ENCODE data around the gene LDAH.

Gene LDAH

GRCh38 chr2:20707601-20708000, 115.3 kb downstream of the LDAH start:
- no peak overlapping the region for H3K4me3 ChIP-seq (replicated peaks in 1 of 2; ENCODE audit: low read depth in 2 of 2, low read length in 2 of 2)
- no peak for DNase-seq (ENCODE audit: low read depth in 2 of 2)
- no peak for TF ChIP-seq CTCF (IDR thresholded peaks at IDR 0.05; ENCODE audit: low read depth, low read length)

GRCh38 chr2:20706786-20707185, 116.1 kb downstream of the LDAH start:
- H3K4me3 ChIP-seq (replicated peaks in 1 of 2; ENCODE audit: low read depth in 2 of 2, low read length in 2 of 2): no peak overlapping the region
- no peak for TF ChIP-seq CTCF (IDR thresholded peaks at IDR 0.05; ENCODE audit: low read depth, low read length)
- DNase-seq (ENCODE audit: low read depth in 2 of 2): no peak

GRCh38 chr2:20706217-20706616, 116.7 kb downstream of the LDAH start:
- no peak for DNase-seq (ENCODE audit: low read depth in 2 of 2)
- H3K4me3 ChIP-seq (replicated peaks in 1 of 2; ENCODE audit: low read depth in 2 of 2, low read length in 2 of 2): no peak overlapping the region
- TF ChIP-seq CTCF (IDR thresholded peaks at IDR 0.05; ENCODE audit: low read depth, low read length): no peak

- DNase-seq (ENCODE audit: low read depth in 2 of 2): no peak
- TF ChIP-seq CTCF (IDR thresholded peaks at IDR 0.05; ENCODE audit: low read depth, low read length): no peak
- no peak overlapping the region for H3K4me3 ChIP-seq (replicated peaks in 1 of 2; ENCODE audit: low read depth in 2 of 2, low read length in 2 of 2)
Measured at GRCh38 chr2:20704886-20705285, 118.0 kb downstream of the LDAH start.

GRCh38 chr2:20702563-20702962, 120.3 kb downstream of the LDAH start:
- TF ChIP-seq CTCF (IDR thresholded peaks at IDR 0.05; ENCODE audit: low read depth, low read length): no peak
- H3K4me3 ChIP-seq (replicated peaks in 1 of 2; ENCODE audit: low read depth in 2 of 2, low read length in 2 of 2): no peak overlapping the region
- DNase-seq (ENCODE audit: low read depth in 2 of 2): peak; percentile 12 to 13

- no peak for TF ChIP-seq CTCF (IDR thresholded peaks at IDR 0.05; ENCODE audit: low read depth, low read length)
- no peak for DNase-seq (ENCODE audit: low read depth in 2 of 2)
- H3K4me3 ChIP-seq (replicated peaks in 1 of 2; ENCODE audit: low read depth in 2 of 2, low read length in 2 of 2): no peak overlapping the region
Measured at GRCh38 chr2:20698916-20699613, 123.8 kb downstream of the LDAH start.

Measured in cardiac fibroblast (primary cell).